Suprapubic skin (tissue), 4 donors: ENCODE data around the gene GSTM4. TPM values are rescaled to one million over a fixed set of nuclear protein-coding genes. Genes with fewer than 3 reads are reported as not detected.
"Not testable (repeated sequence)": the region's sequence is repeated elsewhere in the genome, so short reads cannot be mapped to it uniquely, and the experiment has no call there.

Source experiments
- DNase-seq, 2 donors: peaks; one replicate each; pipeline ENCODE4 v3.0.0-alpha.2; 2019; ENCODE audit warnings: low spot score in 2 of 2
- H3K27ac ChIP-seq: fragments of 200-600 bp; sonication (generic); one replicate; pipeline ENCODE4 v1.5.1; 2019
- H3K27me3 ChIP-seq: fragments of 200-600 bp; sonication (generic); one replicate; pipeline ENCODE4 v1.5.1; 2019
- H3K36me3 ChIP-seq: fragments of 200-600 bp; sonication (generic); one replicate; pipeline ENCODE4 v1.5.1; 2019
- H3K4me1 ChIP-seq: fragments of 200-600 bp; sonication (generic); one replicate; pipeline ENCODE4 v1.5.1; 2019
- H3K4me3 ChIP-seq: fragments of 200-600 bp; sonication (generic); one replicate; pipeline ENCODE4 v1.5.1; 2019; ENCODE audit warnings: mild to moderate bottlenecking
- H3K9me3 ChIP-seq: fragments of 200-600 bp; sonication (generic); one replicate; pipeline ENCODE4 v1.5.1; 2019
- EP300 ChIP-seq: sonication (generic); formaldehyde crosslinking; IDR thresholded peaks from one replicate; pipeline ENCODE4 v1.6.1; 2017; ENCODE audit warnings: antibody characterized with exemption
- POLR2A ChIP-seq, 2 donors: fragments of 450-650 bp; IDR thresholded peaks; one replicate each; pipeline ENCODE4 v1.6.1; 2017; ENCODE audit warnings: antibody characterized with exemption in 2 of 2, mild to moderate bottlenecking in 2 of 2, moderate library complexity in 2 of 2
- POLR2AphosphoS5 ChIP-seq, 3 donors: sonication (generic); formaldehyde crosslinking; IDR thresholded peaks; one replicate each; pipeline ENCODE4 v1.6.1; 2017; ENCODE audit warnings: antibody characterized with exemption in 3 of 3
- WGBS: methylation state at CpG from one replicate; pipeline ENCODE4 v1.1.5; 2018; 5-methylcytosine and 5-hydroxymethylcytosine counted together
- total RNA-seq, 4 donors: library from RNA; depleted of rRNA; stranded (reverse); fragments of >200 nt; gene quantifications; one replicate each; pipeline ENCODE4 v1.1.0, GENCODE V29; 2016
- TF ChIP-seq, protein P1 (sequence below), 2 donors: fragments of 200-600 bp in 1 of 2; fragments of 450-650 bp in 1 of 2; sonication (generic) in 1 of 2; IDR thresholded peaks; one replicate each; pipeline ENCODE4 v1.5.1; 2016 to 2019; ENCODE audit warnings: antibody characterized with exemption in 2 of 2, mild to moderate bottlenecking in 1 of 2, moderate library complexity in 1 of 2

GSTM4 gene
- total RNA-seq, 4 donors from 2014 or later = 18.7 to 41.1 (median 32.3) TPM

DNA sequence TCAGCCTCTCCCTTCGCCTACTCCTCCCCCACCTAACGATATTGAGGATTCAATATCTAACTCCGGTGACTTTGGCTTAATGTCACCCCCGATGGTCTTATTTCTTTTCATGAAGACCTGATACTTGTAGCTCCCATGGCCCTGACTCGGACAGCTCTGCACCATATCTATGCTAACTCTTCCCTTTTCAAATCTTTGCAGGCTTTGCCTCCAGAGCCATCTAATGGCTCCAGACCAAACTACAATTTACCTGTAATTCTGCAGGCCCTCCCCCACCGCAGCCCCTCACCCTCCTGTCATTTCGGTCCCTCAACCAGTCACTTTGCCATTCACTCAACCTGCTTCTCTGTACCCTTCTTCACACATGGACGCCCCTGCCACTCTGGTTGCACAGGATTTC is 48.3 kb downstream of the GSTM4 start:
- DNase-seq = no peak
- no peaks in the 10 kb centered on the region for H3K36me3 ChIP-seq
- H3K9me3 ChIP-seq = no peaks in the 10 kb centered on the region
- no peak overlapping the region for H3K4me3 ChIP-seq
- H3K4me1 ChIP-seq = no peaks in the 10 kb centered on the region
- H3K27ac ChIP-seq = no peak overlapping the region
- TF ChIP-seq EP300 (no peak), POLR2A (IDR thresholded peaks at IDR 0.05) (no peak), POLR2AphosphoS5 (IDR thresholded peaks at IDR 0.05) (no peak)
- TF ChIP-seq, protein P1, sequence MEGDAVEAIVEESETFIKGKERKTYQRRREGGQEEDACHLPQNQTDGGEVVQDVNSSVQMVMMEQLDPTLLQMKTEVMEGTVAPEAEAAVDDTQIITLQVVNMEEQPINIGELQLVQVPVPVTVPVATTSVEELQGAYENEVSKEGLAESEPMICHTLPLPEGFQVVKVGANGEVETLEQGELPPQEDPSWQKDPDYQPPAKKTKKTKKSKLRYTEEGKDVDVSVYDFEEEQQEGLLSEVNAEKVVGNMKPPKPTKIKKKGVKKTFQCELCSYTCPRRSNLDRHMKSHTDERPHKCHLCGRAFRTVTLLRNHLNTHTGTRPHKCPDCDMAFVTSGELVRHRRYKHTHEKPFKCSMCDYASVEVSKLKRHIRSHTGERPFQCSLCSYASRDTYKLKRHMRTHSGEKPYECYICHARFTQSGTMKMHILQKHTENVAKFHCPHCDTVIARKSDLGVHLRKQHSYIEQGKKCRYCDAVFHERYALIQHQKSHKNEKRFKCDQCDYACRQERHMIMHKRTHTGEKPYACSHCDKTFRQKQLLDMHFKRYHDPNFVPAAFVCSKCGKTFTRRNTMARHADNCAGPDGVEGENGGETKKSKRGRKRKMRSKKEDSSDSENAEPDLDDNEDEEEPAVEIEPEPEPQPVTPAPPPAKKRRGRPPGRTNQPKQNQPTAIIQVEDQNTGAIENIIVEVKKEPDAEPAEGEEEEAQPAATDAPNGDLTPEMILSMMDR (IDR thresholded peaks at IDR 0.05) = no peak
- H3K27me3 ChIP-seq = no peaks in the 10 kb centered on the region
- 79% methylated on average over 8 of the region's 8 CpGs for WGBS

DNA sequence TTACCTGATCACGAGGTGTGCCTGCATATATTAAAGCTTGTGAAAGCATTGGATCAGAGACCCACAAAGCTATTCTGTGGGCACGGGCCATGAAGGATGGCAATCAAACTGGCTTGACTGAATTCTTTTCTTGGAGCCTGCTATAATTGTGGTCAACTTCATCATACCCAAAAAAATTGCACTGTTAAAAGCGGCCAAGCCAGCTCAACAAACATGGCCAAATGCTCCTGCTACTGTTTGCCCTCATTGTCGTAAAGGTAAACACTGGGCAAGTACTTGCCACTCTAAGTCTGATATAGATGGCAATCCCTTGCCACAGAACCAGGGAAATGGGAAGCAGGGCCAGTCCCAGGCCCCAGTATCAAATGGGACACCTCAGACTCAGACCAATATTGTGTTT is 49.5 kb downstream of the GSTM4 start:
- Histone ChIP-seq H3K27ac (no peak overlapping the region), H3K4me1 (no peaks in the 10 kb centered on the region), H3K4me3 (no peak overlapping the region), H3K36me3 (no peaks in the 10 kb centered on the region), H3K27me3 (no peaks in the 10 kb centered on the region), H3K9me3 (no peaks in the 10 kb centered on the region)
- no peak for DNase-seq
- TF ChIP-seq POLR2A (IDR thresholded peaks at IDR 0.05) = no peak
- no peak for TF ChIP-seq POLR2AphosphoS5 (IDR thresholded peaks at IDR 0.05)
- TF ChIP-seq, protein P1 (IDR thresholded peaks at IDR 0.05) = no peak
- TF ChIP-seq EP300 = no peak
- 87% methylated on average over 4 of the region's 4 CpGs for WGBS

DNA sequence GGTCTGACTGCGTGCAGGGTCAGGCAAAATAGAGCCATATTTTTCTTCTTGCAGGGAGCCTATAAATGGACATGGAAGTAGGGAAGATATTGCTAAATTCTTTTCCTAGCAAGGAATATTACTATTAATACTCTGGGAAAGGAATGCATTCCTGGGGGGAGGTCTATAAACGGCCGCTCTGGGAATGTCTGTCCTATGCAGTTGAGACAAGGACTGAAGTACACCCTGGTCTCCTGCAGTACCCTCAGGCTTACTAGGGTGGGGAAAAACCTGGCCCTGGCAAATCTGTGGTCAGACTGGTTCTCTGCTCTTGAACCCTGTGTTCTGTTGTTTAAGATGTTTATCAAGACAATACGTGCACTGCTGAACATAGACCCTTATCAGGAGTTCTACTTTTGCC is 53.0 kb downstream of the GSTM4 start:
- 62% methylated on average over 4 of the region's 4 CpGs for WGBS
- H3K36me3 ChIP-seq, H3K4me1 ChIP-seq, H3K27me3 ChIP-seq, H3K4me3 ChIP-seq, H3K27ac ChIP-seq, DNase-seq, H3K9me3 ChIP-seq: not testable (repeated sequence)

DNA sequence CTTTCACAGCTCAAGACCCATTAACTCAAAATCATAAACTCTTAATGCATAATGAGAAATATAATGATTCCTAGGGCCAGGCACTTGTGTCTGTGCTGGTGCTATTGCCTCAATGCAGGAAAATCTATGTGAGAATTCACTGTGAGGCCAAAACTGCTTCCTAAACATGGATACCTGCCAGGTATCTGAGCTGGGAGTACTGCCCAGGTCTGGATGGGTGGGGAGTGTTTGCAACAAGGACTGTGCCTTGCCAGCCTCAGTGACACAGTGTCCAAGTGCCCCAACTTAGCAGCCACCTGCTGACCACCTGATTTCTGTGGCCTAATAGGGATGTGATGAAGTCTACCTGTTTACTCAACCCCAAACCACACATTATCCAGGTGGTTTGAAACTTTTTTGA is 53.9 kb downstream of the GSTM4 start:
- not testable (repeated sequence) for H3K27ac ChIP-seq, H3K36me3 ChIP-seq, H3K9me3 ChIP-seq, H3K4me1 ChIP-seq, H3K27me3 ChIP-seq, H3K4me3 ChIP-seq, DNase-seq

Other genes starting within 250 kb of the GSTM4 start
- 10 to 100 TPM; 26.2 to 36.2 (median 31.5) TPM for gene PSMA5, start 229.7 kb upstream of the GSTM4 start, total RNA-seq
- 1 to 10 TPM in 1 of 4 donors, under 1 TPM in 2, not detected in 1; 0.23 to 2.1 (median 0.34) TPM for gene SYPL2, start 189.6 kb upstream of the GSTM4 start, total RNA-seq
- 1 to 10 TPM; 5.1 to 8.4 (median 7.2) TPM for gene ATXN7L2, start 172.2 kb upstream of the GSTM4 start, total RNA-seq
- 10 to 100 TPM; 12.3 to 27.4 (median 24.7) TPM for gene CYB561D1, start 162.0 kb upstream of the GSTM4 start, total RNA-seq
- gene AMIGO1, start 146.4 kb upstream of the GSTM4 start, total RNA-seq = 1 to 10 TPM; 2.1 to 8.5 (median 4.7) TPM
- 1 to 10 TPM in 1 of 4 donors, under 1 TPM in 1, not detected in 2; 0.19 to 1.4 TPM for gene GPR61, start 116.2 kb upstream of the GSTM4 start, total RNA-seq
- gene GNAI3, start 107.5 kb upstream of the GSTM4 start, total RNA-seq = 10 to 100 TPM in 2 of 4 donors, 1 to 10 TPM in 2; 6.7 to 11.1 (median 9.5) TPM
- gene GNAT2, start 36.5 kb upstream of the GSTM4 start, total RNA-seq = not detected
- gene AMPD2, start 36.3 kb upstream of the GSTM4 start, total RNA-seq = 10 to 100 TPM; 48.4 to 69.1 (median 58.1) TPM
- 100 to 1,000 TPM; 103 to 366 (median 186) TPM for gene GSTM2, start 12.0 kb downstream of the GSTM4 start, total RNA-seq
- gene GSTM1, start 31.7 kb downstream of the GSTM4 start, total RNA-seq = 10 to 100 TPM in 1 of 4 donors, not detected in 3; 48.2 TPM
- 1 to 10 TPM in 2 of 4 donors, under 1 TPM in 1, not detected in 1; 0.38 to 2.6 (median 1.4) TPM for gene GSTM5, start 56.2 kb downstream of the GSTM4 start, total RNA-seq
- gene GSTM3, start 84.9 kb downstream of the GSTM4 start, total RNA-seq = 100 to 1,000 TPM in 2 of 4 donors, 10 to 100 TPM in 2; 65.9 to 288 (median 114) TPM
- gene EPS8L3, start 107.8 kb downstream of the GSTM4 start, total RNA-seq = not detected